ENCODE data around the gene USH2A. TPM values are rescaled to one million over a fixed set of nuclear protein-coding genes. Genes with fewer than 3 reads are reported as not detected.

USH2A gene
- total RNA-seq, 1 donor from 2014 or later, result not detected

DNA sequence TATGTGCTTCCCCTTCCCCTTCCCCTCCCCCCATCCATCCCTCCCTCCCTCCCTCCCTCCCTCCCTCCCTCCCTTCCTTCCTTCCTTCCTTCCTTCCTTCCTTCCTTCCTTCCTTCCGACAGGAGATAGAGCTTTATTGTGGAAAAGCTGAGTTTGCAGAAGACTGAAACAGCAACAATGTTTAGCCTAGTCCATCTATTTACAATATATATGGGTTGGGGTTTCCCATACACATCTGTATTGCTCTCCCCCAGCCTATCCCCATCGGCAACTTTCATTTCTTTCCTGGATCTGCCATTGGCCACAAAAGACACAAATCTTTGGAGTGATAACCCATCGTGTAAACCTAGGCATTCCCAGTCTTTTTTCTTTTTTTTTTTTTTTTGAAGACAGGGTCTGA lies 222.3 kb downstream of the USH2A start:
- Histone ChIP-seq H3K27ac (no peak overlapping the region), H3K36me3 (no peaks in the 10 kb centered on the region), H3K9me3 (no peaks in the 10 kb centered on the region), H3K27me3 (no peaks in the 10 kb centered on the region), H3K4me3 (no peak overlapping the region), H3K4me1 (no peaks in the 10 kb centered on the region)
- TF ChIP-seq, protein P1, sequence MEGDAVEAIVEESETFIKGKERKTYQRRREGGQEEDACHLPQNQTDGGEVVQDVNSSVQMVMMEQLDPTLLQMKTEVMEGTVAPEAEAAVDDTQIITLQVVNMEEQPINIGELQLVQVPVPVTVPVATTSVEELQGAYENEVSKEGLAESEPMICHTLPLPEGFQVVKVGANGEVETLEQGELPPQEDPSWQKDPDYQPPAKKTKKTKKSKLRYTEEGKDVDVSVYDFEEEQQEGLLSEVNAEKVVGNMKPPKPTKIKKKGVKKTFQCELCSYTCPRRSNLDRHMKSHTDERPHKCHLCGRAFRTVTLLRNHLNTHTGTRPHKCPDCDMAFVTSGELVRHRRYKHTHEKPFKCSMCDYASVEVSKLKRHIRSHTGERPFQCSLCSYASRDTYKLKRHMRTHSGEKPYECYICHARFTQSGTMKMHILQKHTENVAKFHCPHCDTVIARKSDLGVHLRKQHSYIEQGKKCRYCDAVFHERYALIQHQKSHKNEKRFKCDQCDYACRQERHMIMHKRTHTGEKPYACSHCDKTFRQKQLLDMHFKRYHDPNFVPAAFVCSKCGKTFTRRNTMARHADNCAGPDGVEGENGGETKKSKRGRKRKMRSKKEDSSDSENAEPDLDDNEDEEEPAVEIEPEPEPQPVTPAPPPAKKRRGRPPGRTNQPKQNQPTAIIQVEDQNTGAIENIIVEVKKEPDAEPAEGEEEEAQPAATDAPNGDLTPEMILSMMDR (IDR thresholded peaks at IDR 0.05), result no peak
- intact Hi-C loops (cut with DNase I), result no loop called here
- no peak for DNase-seq (ENCODE audit: low spot score in 2 of 2)

DNA sequence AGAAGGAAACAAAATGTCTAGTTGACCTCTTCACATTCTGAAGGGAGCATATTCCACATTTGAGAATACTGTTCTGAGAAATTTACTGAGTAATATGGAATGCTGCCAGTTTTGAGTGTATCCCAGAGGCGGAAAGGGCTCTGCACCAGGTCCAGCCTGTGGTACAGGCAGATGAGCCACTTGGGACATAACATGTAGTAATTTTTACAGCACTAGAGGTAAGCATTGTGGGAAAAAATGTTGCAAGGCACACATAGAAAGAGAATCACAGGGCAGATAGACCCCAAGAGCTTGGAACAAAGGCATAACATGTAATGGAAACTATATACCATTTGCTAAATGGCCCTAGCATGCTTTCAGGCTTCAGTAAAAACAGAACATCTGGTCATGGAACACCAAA lies 228.5 kb downstream of the USH2A start:
- Histone ChIP-seq H3K4me3 (no peak overlapping the region), H3K9me3 (no peaks in the 10 kb centered on the region), H3K27me3 (no peaks in the 10 kb centered on the region), H3K36me3 (no peaks in the 10 kb centered on the region), H3K4me1 (no peaks in the 10 kb centered on the region), H3K27ac (no peak overlapping the region)
- intact Hi-C loops (cut with DNase I), result no loop called here
- TF ChIP-seq, protein P1 (IDR thresholded peaks at IDR 0.05), result no peak
- no peak for DNase-seq (ENCODE audit: low spot score in 2 of 2)

DNA sequence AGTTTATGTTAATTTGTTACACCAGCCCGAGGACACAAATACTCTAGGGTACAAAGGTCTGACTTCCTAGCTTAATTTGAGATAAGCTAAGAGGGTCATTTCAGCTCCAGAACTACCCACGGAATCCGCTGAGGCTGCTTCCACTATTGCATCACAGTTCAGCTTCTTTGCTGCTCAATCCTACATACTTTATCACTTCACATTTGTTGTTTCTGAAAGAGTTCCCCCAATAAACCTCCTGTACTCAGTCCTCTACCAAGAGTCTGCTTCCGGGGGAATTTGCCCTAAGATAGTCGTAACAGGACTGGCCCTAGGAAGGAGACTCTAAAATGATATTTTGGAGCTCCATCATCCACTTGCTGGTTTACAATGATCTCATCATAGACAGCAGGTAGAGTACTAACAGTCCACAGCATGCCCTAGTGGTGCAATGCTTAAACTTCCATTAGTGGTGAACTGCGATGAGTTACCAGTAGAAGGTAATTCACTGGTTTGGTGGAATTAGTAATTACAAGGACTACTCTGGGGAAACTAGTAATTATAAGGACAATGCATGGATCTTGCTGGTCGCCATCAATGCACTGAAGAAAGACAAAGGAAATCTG lies 229.3 kb downstream of the USH2A start:
- no peak overlapping the region for H3K27ac ChIP-seq
- H3K36me3 ChIP-seq, result no peaks in the 10 kb centered on the region
- H3K4me3 ChIP-seq, result no peak overlapping the region
- TF ChIP-seq, protein P1 (IDR thresholded peaks at IDR 0.05), result no peak
- no peaks in the 10 kb centered on the region for H3K4me1 ChIP-seq
- no peaks in the 10 kb centered on the region for H3K27me3 ChIP-seq
- DNase-seq (ENCODE audit: low spot score in 2 of 2), result no peak
- no peaks in the 10 kb centered on the region for H3K9me3 ChIP-seq
- intact Hi-C loops (cut with DNase I), result no loop called here

DNA sequence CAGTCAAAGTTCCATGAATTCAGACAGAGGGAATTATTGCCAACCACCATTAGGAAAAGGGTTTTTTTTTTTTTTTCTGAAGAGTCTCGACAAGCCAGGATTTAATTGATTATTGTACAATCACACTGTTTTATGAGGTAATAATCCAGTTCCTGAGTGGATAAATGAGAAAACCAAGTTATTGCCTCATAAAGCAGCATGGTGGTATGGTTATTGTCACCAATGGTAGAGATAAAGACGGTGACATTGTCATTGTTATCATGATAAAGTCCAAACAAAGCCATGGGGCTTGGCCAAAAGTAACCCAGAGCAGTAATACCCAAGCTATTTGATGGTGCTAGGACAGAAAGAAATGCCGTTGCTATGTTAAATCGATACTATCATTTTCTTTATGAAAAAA lies 232.8 kb downstream of the USH2A start:
- H3K36me3 ChIP-seq, result no peaks in the 10 kb centered on the region
- no peaks in the 10 kb centered on the region for H3K4me1 ChIP-seq
- intact Hi-C loops (cut with DNase I), result no loop called here
- no peak for DNase-seq (ENCODE audit: low spot score in 2 of 2)
- no peak overlapping the region for H3K4me3 ChIP-seq
- no peaks in the 10 kb centered on the region for H3K27me3 ChIP-seq
- TF ChIP-seq, protein P1 (IDR thresholded peaks at IDR 0.05), result no peak
- no peak overlapping the region for H3K27ac ChIP-seq
- no peaks in the 10 kb centered on the region for H3K9me3 ChIP-seq

DNA sequence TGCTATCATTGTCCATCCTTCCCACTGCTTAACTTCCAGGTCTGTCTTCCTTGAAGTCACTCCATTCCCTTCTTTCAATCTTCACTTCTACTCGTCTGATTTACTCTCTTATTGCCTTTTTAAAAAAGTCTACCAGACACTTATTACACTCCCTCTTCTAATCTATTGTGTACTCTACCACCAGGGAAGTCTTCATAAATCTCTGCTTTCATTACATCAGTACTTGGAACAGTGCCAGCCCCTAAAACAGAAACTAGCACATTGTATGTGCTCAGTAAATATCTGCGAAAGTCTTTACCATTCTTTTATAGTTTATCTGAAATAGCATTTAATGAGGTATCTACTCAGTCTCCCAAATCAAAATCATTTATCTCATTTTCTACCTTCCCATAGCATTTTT lies 236.4 kb downstream of the USH2A start:
- intact Hi-C loops (cut with DNase I), result no loop called here
- TF ChIP-seq, protein P1 (IDR thresholded peaks at IDR 0.05), result no peak

DNA sequence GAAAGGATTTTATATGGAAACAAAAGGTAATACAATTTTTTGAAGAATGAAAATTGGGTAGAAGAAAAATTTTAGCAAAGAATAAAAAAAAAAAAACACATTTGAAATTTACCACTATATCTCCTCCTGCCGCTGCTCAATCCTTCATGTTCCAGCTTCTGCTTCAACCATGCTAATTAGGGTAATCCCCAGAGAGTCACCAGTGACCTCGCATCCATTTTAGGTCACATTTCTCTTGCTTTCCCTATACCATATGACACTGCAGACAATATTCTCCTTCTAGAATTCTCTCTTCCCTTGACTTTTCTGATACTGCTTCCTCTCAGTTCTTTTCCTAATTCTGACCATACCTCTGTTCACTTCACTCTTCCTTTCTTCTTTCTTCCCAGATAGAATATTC lies 237.1 kb downstream of the USH2A start:
- Histone ChIP-seq H3K4me3 (no peak overlapping the region), H3K36me3 (no peaks in the 10 kb centered on the region), H3K4me1 (peaks cover 0 to 2% of the 10 kb centered on the region in 2 donors), H3K9me3 (no peaks in the 10 kb centered on the region), H3K27ac (no peak overlapping the region), H3K27me3 (no peaks in the 10 kb centered on the region)
- TF ChIP-seq, protein P1 (IDR thresholded peaks at IDR 0.05), result no peak
- DNase-seq (ENCODE audit: low spot score in 2 of 2), result no peak
- intact Hi-C loops (cut with DNase I), result no loop called here

More for the DNA sequence above, 236.4 kb downstream of the USH2A start:
- no peak overlapping the region for H3K4me3 ChIP-seq
- peaks cover 0 to 2% of the 10 kb centered on the region in 2 donors for H3K4me1 ChIP-seq
- H3K9me3 ChIP-seq, result no peaks in the 10 kb centered on the region
- H3K36me3 ChIP-seq, result no peaks in the 10 kb centered on the region
- DNase-seq (ENCODE audit: low spot score in 2 of 2), result no peak
- no peaks in the 10 kb centered on the region for H3K27me3 ChIP-seq
- no peak overlapping the region for H3K27ac ChIP-seq

All from ascending aorta (tissue), 2 donors.